ENCODE measurements around the gene SNCB.

Gene SNCB

DNA sequence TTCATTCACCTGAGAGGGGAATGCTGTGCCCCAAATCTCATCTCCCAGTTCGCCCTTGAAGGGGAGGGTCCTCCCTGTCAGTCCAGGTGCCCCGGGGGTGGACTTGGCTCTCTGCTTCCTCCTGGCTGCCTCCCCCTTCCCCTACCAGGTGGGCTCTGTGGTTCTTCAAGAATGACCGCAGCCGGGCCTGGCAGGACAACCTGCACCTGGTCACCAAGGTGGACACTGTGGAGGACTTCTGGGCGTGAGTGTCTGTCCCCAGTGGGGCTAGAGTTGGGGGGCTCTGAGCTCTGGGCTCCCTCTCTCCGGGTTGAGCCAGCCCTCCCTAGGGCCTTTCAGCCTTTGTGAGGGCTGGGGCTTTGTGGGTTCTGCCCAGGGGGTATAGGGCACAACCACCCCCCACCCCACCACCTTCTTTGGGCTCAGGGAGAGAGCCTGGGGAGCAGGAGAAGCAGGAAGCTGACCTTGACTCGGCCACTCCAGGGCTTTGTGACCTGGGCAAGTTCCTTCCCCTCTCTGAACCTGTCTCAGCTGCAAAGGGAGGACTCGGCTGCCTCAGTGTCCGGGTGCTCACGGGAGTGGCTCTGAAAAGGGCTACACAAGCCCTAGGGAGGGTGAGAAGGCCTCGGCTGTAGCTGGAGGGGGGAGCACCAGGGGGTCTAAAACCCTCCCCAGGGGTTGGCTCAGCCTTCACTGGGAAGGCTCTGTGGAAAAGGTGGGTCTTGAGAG, 13.3 kb upstream of the SNCB start:
- DNase-seq = no peak

GRCh38 chr5:176642675-176643490, 12.5 kb upstream of the SNCB start:
- no peak for DNase-seq

GRCh38 chr5:176640616-176641015, 10.3 kb upstream of the SNCB start:
- no peak for DNase-seq

GRCh38 chr5:176639981-176640380, 9.6 kb upstream of the SNCB start:
- no peak for DNase-seq

DNA sequence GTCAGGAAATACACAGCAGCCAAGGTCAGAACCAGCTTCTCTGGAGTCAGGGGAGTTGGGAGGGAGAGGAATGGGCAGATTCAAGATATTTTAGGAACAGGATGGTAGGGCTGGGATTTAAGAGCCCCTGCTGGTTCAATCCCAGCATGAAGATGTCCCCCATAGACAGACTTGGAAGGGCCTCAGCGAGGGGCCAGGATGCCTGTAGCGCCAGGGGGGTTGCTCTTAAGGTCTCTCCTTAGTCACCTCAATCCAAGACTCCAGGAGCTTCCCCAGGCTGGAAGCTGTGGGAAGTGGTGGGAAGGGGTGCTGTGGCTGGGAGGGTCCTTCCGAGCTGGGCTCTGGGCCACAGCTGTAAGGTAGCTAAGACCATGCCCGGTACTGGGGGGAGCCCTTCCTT, 8.9 kb upstream of the SNCB start:
- DNase-seq = no peak

DNA sequence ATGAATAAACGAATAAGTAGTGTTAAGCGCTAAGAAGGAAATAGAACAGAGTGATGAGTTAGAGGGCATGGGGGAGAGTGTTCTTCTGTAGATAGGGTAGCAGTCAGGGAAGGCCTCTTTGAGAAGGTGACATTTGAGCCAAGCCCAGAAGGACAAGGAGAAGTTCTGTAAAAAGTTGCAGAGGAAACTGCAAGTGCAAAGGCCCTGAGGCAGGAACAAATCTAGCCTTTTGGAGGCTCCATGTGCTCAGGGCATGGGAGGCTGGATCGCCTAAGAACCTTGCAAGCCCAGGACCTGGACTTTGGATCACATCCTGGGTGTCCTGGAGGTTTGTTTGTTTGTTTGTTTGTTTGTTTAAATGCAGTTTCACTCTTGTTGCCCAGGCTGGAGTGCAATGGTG, 8.1 kb upstream of the SNCB start:
- DNase-seq = no peak

DNA sequence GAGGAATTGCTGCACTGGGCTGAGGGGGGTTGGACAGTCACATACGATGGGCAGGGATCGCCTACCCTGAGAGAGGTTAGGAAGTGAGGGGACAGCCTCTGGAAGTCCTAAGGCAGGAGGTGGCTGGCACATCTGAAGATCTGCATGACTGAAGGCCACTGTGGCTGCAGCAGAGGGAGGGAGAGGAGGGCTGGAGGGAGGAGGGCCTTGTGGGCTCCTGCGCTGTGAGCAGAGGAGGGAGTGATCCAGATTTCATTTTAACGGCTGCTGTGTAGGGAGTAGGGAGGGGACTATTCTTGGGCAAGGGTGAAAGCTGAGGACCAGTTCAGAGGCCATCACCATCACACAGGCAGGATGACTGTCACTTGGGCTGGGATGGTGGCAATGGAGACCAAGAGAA, 7.2 kb upstream of the SNCB start:
- DNase-seq = no peak

DNA sequence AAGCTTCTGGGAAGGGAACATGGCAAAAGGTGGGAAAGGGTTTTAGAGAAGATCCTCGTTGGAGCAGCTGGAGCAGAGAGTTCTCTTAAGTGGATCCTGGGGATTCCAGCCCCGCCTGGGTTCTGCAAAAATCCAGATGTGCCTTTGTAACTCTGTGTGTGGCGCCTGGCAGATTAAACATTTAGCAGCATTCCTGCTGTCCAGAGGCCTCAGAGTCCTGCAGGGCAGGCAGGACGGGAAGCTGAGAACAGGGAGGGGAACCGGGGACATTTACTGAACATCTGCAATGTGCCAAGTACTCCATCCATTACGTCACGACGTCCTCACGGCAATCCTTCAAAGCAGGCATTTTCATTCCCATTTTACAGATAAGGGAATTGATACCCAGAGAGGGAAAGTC, 6.1 kb upstream of the SNCB start:
- DNase-seq = no peak

- no peak for DNase-seq
These were observed 3.3 kb upstream of the SNCB start for GRCh38 chr5:176633598-176633997.

- no peak for DNase-seq
These were observed 2.4 kb upstream of the SNCB start for GRCh38 chr5:176632745-176633144.

DNA sequence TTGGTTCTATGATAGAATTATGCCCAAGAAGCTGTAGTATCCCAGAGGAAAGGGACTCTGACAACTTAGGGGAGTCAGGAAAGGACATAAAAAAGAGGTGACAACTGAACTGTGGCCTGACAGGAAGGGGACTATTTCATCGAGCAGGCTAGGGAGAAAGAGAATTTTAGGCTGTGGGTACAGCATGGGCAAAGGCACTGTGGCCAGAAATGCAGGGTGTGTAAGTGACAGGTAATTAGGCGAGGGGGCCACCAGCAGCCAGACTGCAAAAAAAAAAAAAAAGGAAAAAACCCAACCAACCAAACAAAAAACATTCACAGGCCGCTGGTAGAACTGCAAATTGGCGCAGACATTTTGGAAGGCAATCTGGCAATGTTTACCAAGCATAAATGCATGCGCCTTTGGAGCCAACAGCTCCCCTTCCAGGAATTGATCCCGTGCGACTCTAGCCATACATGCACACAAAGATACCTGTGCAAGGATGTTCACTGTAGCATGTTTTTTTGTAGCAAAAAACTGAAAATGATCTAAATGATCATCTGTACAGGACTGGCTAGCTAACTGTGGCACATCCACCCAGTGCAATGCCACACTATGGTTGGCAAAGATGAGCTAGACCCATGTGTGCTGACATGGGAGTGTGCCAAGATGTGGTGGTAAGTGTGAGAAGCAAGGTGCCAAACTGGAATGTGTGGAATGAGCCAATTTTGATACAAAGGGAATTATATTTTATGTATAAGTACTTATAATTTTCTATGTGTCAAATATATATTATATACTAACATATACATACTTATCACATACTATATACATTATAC, 1.3 kb upstream of the SNCB start:
- no peak for DNase-seq

DNA sequence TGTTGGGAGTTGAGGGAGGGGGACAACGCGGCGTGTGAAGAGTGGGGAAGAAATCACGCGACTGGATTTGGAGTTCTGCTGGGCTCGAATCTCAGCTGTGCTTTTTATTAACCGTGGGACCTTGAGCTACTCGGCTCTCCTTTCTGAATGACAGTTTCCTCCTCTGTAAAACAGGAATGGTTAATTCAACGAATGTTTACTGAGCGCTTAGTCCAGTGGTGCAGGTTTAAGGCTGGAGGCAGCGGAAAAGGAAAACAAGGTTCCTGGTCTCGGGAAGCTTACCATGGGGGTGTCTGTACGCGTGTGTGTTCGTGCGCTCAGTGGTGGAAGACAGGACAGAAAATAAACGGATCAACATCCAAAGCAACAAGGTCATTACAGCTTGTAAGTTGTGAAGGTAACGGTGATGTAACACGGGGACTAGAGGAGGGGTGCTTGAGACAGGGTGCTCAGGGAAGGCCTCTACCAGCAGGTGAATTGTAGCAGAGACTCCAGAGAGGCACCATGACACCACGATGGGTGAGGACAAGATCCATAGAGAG, 418 bp upstream of the SNCB start:
- DNase-seq = no peak

DNA sequence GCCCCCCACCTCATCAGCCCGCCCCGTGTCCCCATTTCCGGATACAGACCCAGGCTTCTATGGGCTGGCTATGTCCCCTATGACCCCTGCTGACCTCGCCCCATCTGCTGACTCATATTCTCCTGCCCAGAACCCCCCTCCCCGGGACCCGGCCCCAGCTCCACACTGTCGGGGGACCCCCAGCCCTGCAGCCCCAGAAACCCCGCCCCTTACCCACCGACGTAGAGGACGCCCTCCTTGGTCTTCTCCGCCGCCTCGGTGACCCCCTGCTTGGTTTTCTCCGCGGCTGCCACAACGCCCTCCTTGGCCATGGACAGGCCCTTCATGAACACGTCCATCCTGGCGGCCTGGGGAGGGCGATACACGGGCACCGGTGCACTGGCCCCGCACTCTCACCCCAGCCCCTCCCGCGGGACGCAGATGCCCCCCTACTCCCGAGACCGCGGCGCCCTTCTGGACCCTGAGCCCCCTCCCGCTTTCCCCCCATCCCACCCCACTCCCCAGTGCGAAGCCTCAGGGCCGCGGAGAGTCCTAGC, 949 bp downstream of the SNCB start:
- DNase-seq = no peak

- no peak for DNase-seq
These were observed 1.7 kb downstream of the SNCB start for GRCh38 chr5:176628406-176629228.

- no peak for DNase-seq
These were observed 2.8 kb downstream of the SNCB start for GRCh38 chr5:176627582-176627981.

- DNase-seq = no peak
These were observed 3.5 kb downstream of the SNCB start for GRCh38 chr5:176626876-176627236.

GRCh38 chr5:176625966-176626875, 4.1 kb downstream of the SNCB start:
- no peak for DNase-seq

GRCh38 chr5:176625512-176625911, 4.8 kb downstream of the SNCB start:
- no peak for DNase-seq

GRCh38 chr5:176624938-176625337, 5.4 kb downstream of the SNCB start:
- no peak for DNase-seq

DNA sequence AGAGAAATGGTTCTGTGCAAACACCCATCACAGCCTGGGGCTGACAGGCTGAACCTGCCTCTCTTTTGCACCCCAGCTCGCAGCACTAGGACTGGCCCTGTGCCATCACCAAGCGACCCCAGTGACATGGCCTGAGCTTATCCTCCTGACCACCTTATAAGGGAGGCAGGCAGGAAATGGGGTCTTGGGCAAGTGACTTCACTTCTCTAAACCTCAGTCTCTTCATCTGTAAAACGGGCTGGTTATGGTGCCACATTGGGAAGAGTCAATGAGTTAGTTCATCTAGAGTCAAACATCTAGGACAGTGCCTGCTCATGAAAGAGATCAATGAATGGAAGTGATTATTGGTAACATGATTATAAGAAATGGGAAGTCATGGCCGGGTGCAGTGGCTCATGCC, 6.2 kb downstream of the SNCB start:
- no peak for DNase-seq

GRCh38 chr5:176621661-176622079, 8.7 kb downstream of the SNCB start:
- DNase-seq = no peak

All from NCI-H510A (cell line).